IMR-90 (cell line): ENCODE results near the gene HPS4. TPM values are rescaled to one million over a fixed set of nuclear protein-coding genes. Genes with fewer than 3 reads are reported as not detected.

ENCODE experiments used
- ATAC-seq: fragments of 200-7000 bp; cut with Tn5 transposase; 2 replicates; pipeline ENCODE4 v1.9.1; 2020; ENCODE audit warnings: low read depth, mild to moderate bottlenecking, moderate library complexity
- BruUV-seq: library from RNA; stranded (reverse); fragments of 400-500 nt; replicated peaks from 2 replicates; lab custom pipeline; 2021; lab: Mats Ljungman, UMichigan
- CTCF ChIA-PET: fragments of 300-600 bp; formaldehyde crosslinking; extraction: SDS; loops from one replicate; lab custom pipeline; 2021; ENCODE audit warnings: antibody characterized with exemption; lab: Yijun Ruan, JAX
- POLR2A ChIA-PET: fragments of 300-600 bp; sonication (Branson Sonifier 250); formaldehyde crosslinking; loops from one replicate; lab custom pipeline; 2022; ENCODE audit warnings: antibody characterized with exemption; ENCODE audit not compliant: unreplicated experiment; lab: Charles Lee
- DNase-seq: peaks from one replicate; pipeline ENCODE4 v3.0.0; 2013
- H2AFZ ChIP-seq: replicated peaks from 2 replicates; pipeline ENCODE3; 2013; ENCODE audit warnings: low read length, mild to moderate bottlenecking; ENCODE audit not compliant: poor library complexity
- H2AK5ac ChIP-seq: 2 replicates; pipeline ENCODE4 v1.6.1; 2013; ENCODE audit warnings: low read depth, low read length, inconsistent platforms
- H2AK9ac ChIP-seq: replicated peaks from 2 replicates; pipeline ENCODE3; 2013; ENCODE audit warnings: mild to moderate bottlenecking, low read depth, low read length, moderate library complexity; ENCODE audit not compliant: poor library complexity
- H2BK120ac ChIP-seq: 2 replicates; pipeline ENCODE4 v1.6.1; 2013; ENCODE audit warnings: low read depth, low read length, inconsistent platforms
- H2BK15ac ChIP-seq: 3 replicates; pipeline ENCODE4 v1.6.1; 2013; ENCODE audit warnings: low read depth, low read length, inconsistent platforms
- H2BK20ac ChIP-seq: 2 replicates; pipeline ENCODE4 v1.6.1; 2013; ENCODE audit warnings: low read depth, mild to moderate bottlenecking, inconsistent platforms, low read length, moderate library complexity
- H2BK5ac ChIP-seq: 2 replicates; pipeline ENCODE4 v1.6.1; 2013; ENCODE audit warnings: mild to moderate bottlenecking, low read depth, low read length, inconsistent platforms; ENCODE audit not compliant: poor library complexity, severe bottlenecking
- H3K14ac ChIP-seq: replicated peaks from 2 replicates; pipeline ENCODE4 v1.6.1; 2013; ENCODE audit warnings: low read depth, low read length, inconsistent platforms
- H3K18ac ChIP-seq: 2 replicates; pipeline ENCODE4 v1.6.1; 2013; ENCODE audit warnings: low read depth, low read length, control low read depth
- H3K23ac ChIP-seq: 2 replicates; pipeline ENCODE4 v1.6.1; 2013; ENCODE audit warnings: low read depth, low read length, inconsistent platforms
- H3K27ac ChIP-seq: 2 replicates; pipeline ENCODE4 v1.5.1; 2013; ENCODE audit warnings: mild to moderate bottlenecking, control low read depth, low read length; ENCODE audit not compliant: insufficient read depth
- H3K27me3 ChIP-seq: 2 replicates; pipeline ENCODE4 v1.6.1; 2013; ENCODE audit warnings: low read length; ENCODE audit not compliant: control insufficient read depth, insufficient read depth
- H3K36me3 ChIP-seq: 2 replicates; pipeline ENCODE4 v1.6.1; 2013; ENCODE audit warnings: low read length, mixed read lengths; ENCODE audit not compliant: control insufficient read depth, insufficient read depth
- H3K4ac ChIP-seq: 2 replicates; pipeline ENCODE4 v1.6.1; 2013; ENCODE audit warnings: low read depth, low read length, inconsistent platforms
- H3K4me1 ChIP-seq: 2 replicates; pipeline ENCODE4 v1.6.1; 2013; ENCODE audit warnings: low read length, mixed read lengths; ENCODE audit not compliant: control insufficient read depth, insufficient read depth
- H3K4me2 ChIP-seq: 2 replicates; pipeline ENCODE4 v1.6.1; 2013; ENCODE audit warnings: low read depth, mild to moderate bottlenecking, control low read depth, low read length, moderate library complexity
- H3K4me3 ChIP-seq: 2 replicates; pipeline ENCODE4 v1.5.1; 2013; ENCODE audit warnings: low read depth, mild to moderate bottlenecking, control low read depth, low read length, moderate library complexity; ENCODE audit not compliant: insufficient read depth
- H3K56ac ChIP-seq: 2 replicates; pipeline ENCODE4 v1.6.1; 2013; ENCODE audit warnings: low read length, inconsistent platforms; ENCODE audit not compliant: insufficient read depth; ENCODE audit errors: extremely low read depth
- H3K79me1 ChIP-seq, 2 experiments: 2 replicates each; pipeline ENCODE4 v1.6.1; 2013; ENCODE audit warnings: low read length in 2 of 2, inconsistent platforms in 1 of 2, low read depth in 1 of 2
- H3K9ac ChIP-seq: 2 replicates; pipeline ENCODE4 v1.6.1; 2013; ENCODE audit warnings: low read depth, low read length, control low read depth
- H3K9me1 ChIP-seq: 2 replicates; pipeline ENCODE4 v1.6.1; 2013; ENCODE audit warnings: low read length, inconsistent platforms; ENCODE audit not compliant: insufficient read depth
- H3K9me3 ChIP-seq: 2 replicates; pipeline ENCODE4 v1.6.1; 2013; ENCODE audit warnings: low read length; ENCODE audit not compliant: control insufficient read depth, insufficient read depth
- H4K20me1 ChIP-seq: 2 replicates; pipeline ENCODE4 v1.6.1; 2013; ENCODE audit warnings: low read length, inconsistent platforms; ENCODE audit not compliant: insufficient read depth
- H4K5ac ChIP-seq: 2 replicates; pipeline ENCODE4 v1.6.1; 2013; ENCODE audit warnings: mild to moderate bottlenecking, low read depth, low read length, control low read depth
- H4K8ac ChIP-seq, 2 experiments: 2 replicates each; pipeline ENCODE4 v1.6.1; 2013; ENCODE audit warnings: low read depth in 2 of 2, low read length in 2 of 2, control low read depth in 1 of 2, inconsistent platforms in 1 of 2
- H4K91ac ChIP-seq: 2 replicates; pipeline ENCODE4 v1.6.1; 2013; ENCODE audit warnings: low read depth, low read length, inconsistent platforms; ENCODE audit not compliant: insufficient read depth
- BHLHE40 ChIP-seq: fragments of 150-350 bp; IDR thresholded peaks from 2 replicates; pipeline ENCODE4 v1.6.1; 2016; ENCODE audit warnings: mild to moderate bottlenecking, low read depth, low read length
- CEBPB ChIP-seq: IDR thresholded peaks from 2 replicates; pipeline ENCODE4 v1.6.1; 2012; ENCODE audit warnings: low read depth, low read length, improper control_type of control experiment
- CHD1 ChIP-seq: IDR thresholded peaks from 2 replicates; pipeline ENCODE4 v1.6.1; 2012; ENCODE audit warnings: low read depth, low read length, improper control_type of control experiment
- FOS ChIP-seq: fragments of 150-350 bp; IDR thresholded peaks from 2 replicates; pipeline ENCODE4 v1.6.1; 2016; ENCODE audit warnings: low read depth, low read length
- MAFK ChIP-seq: IDR thresholded peaks from 2 replicates; pipeline ENCODE4 v1.6.1; 2012; ENCODE audit warnings: low read depth, low read length, improper control_type of control experiment
- MAZ ChIP-seq: IDR thresholded peaks from 2 replicates; pipeline ENCODE4 v1.6.1; 2012; ENCODE audit warnings: low read depth, mild to moderate bottlenecking, low read length, improper control_type of control experiment, moderate library complexity, borderline replicate concordance
- MXI1 ChIP-seq: IDR thresholded peaks from 2 replicates; pipeline ENCODE4 v1.6.1; 2012; ENCODE audit warnings: low read depth, mild to moderate bottlenecking, low read length, moderate library complexity, borderline replicate concordance
- NFE2L2 ChIP-seq: fragments of 150-350 bp; IDR thresholded peaks from 2 replicates; pipeline ENCODE4 v1.6.1; 2016; ENCODE audit warnings: low read depth, mild to moderate bottlenecking, low read length
- POLR2A ChIP-seq: IDR thresholded peaks from 2 replicates; pipeline ENCODE4 v1.6.1; 2012; ENCODE audit warnings: mild to moderate bottlenecking, low read depth, low read length
- RAD21 ChIP-seq: IDR thresholded peaks from 2 replicates; pipeline ENCODE4 v1.6.1; 2012; ENCODE audit warnings: low read length, improper control_type of control experiment
- RCOR1 ChIP-seq: IDR thresholded peaks from 2 replicates; pipeline ENCODE4 v1.6.1; 2012; ENCODE audit warnings: mild to moderate bottlenecking, low read length, improper control_type of control experiment; ENCODE audit not compliant: insufficient replicate concordance
- RFX5 ChIP-seq: IDR thresholded peaks from 2 replicates; pipeline ENCODE4 v1.8.0; 2012; ENCODE audit warnings: low read depth, mild to moderate bottlenecking, low read length, moderate library complexity
- SMC3 ChIP-seq: fragments of 150-350 bp; IDR thresholded peaks from 2 replicates; pipeline ENCODE4 v1.6.1; 2016; ENCODE audit warnings: low read depth, mild to moderate bottlenecking, antibody characterized with exemption, low read length, moderate library complexity
- WGBS, 2 experiments: methylation state at CpG; one replicate each; pipeline versions ENCODE4 v1.1.5 to v1.1.7; 2013; ENCODE audit warnings: missing lambda C conversion rate in 2 of 2; ENCODE audit not compliant: insufficient read length in 1 of 2; ENCODE audit errors: extremely low coverage in 2 of 2; 5-methylcytosine and 5-hydroxymethylcytosine counted together
- dilution Hi-C: fragments of 300-500 bp; cut with HindIII; formaldehyde crosslinking; loops from one replicate; pipeline ENCODE4 v1.14.3; 2018; ENCODE audit warnings: low sequenced_read_pairs; ENCODE audit not compliant: unreplicated experiment
- in situ Hi-C: fragments of 300-500 bp; cut with MboI; formaldehyde crosslinking; loops from 3 replicates; pipeline ENCODE4 v1.14.3; 2019; ENCODE audit warnings: low sequenced_read_pairs, inconsistent platforms, mixed read lengths
- intact Hi-C: fragments of 100-400 bp; cut with micrococcal nuclease; formaldehyde crosslinking; loops from 2 replicates; pipeline ENCODE4 v1.10.0; 2022
- polyA plus RNA-seq, 3 experiments: library from polyadenylated mRNA; depleted of rRNA; stranded (reverse); fragments of >200 nt; gene quantifications; 2 replicates each; pipeline ENCODE4 v1.2.3, GENCODE V29; 2012; ENCODE audit warnings: low replicate concordance in 1 of 3
- total RNA-seq: library from RNA; depleted of rRNA; stranded (reverse); fragments of >200 nt; gene quantifications from 2 replicates; pipeline ENCODE4 v1.2.3, GENCODE V29; 2012
- TF ChIP-seq, protein P1 (sequence below): fragments of 150-350 bp; IDR thresholded peaks from 2 replicates; pipeline ENCODE4 v1.6.1; 2016; ENCODE audit warnings: low read depth, mild to moderate bottlenecking, low read length, moderate library complexity, borderline replicate concordance
- TF ChIP-seq, protein P2 (sequence below): conservative IDR thresholded peaks from 2 replicates; pipeline ENCODE4 v1.5.1; 2012; ENCODE audit warnings: mild to moderate bottlenecking, low read depth, low read length, improper control_type of control experiment
- TF ChIP-seq, protein P3 (sequence below): fragments of 150-350 bp; IDR thresholded peaks from 2 replicates; pipeline ENCODE4 v1.6.1; 2017; ENCODE audit warnings: mild to moderate bottlenecking, antibody characterized with exemption, low read length, low read depth

Gene HPS4
- total and polyA plus RNA-seq, 2 of the 4 experiments (the other 2 are of a cell fraction) = 15.8 to 19.0 TPM

DNA sequence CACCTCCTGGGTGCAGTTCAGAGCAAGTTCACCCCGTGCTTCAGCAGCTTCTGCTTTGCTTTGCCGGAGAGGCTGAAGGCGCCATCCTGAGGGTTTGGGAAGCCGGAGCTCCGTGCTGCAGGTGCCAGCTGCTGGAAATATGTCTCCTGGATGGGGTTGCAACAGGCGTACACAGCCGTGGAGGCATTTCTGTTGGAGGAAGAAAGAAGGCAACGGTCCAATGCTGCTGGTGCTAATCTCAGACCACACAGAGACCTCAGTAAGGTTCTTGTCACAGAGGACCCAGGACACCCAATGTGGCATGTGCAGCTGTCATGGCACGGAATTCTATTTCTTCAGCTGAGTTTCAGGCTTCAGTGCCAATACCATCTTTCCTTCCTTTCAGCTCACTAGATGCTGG lies 30.4 kb downstream of the HPS4 start:
- Histone ChIP-seq H2AFZ (no peak overlapping the region), H2BK120ac (no peak overlapping the region), H3K4me3 (no peak overlapping the region), H2AK9ac (no peak overlapping the region), H3K9me1 (no peaks in the 10 kb centered on the region), H3K9me3 (no peaks in the 10 kb centered on the region), H3K4me2 (no peak overlapping the region), H3K27me3 (no peaks in the 10 kb centered on the region), H2BK15ac (no peak overlapping the region), H3K56ac (no peak overlapping the region), H2BK5ac (no peak overlapping the region), H3K9ac (no peak overlapping the region), H4K91ac (no peak overlapping the region), H3K23ac (no peak overlapping the region), H4K5ac (no peak overlapping the region), H2BK20ac (no peak overlapping the region), H3K4me1 (no peaks in the 10 kb centered on the region), H3K18ac (no peak overlapping the region), H3K14ac (no peak overlapping the region), H3K4ac (no peak overlapping the region), H2AK5ac (no peak overlapping the region), H3K79me1 (peaks cover 0 to 4% of the 10 kb centered on the region in 2 experiments; a peak in 2 of 4 replicates), H4K8ac (no peak overlapping the region), H3K36me3 (peaks cover 36% of the 10 kb centered on the region), H4K20me1 (no peaks in the 10 kb centered on the region), H3K27ac (no peak overlapping the region)
- no peak for TF ChIP-seq MAFK
- no peak for TF ChIP-seq RFX5
- no peak for TF ChIP-seq MXI1
- no peak for TF ChIP-seq CEBPB
- no peak for TF ChIP-seq MAZ
- TF ChIP-seq, protein P1, sequence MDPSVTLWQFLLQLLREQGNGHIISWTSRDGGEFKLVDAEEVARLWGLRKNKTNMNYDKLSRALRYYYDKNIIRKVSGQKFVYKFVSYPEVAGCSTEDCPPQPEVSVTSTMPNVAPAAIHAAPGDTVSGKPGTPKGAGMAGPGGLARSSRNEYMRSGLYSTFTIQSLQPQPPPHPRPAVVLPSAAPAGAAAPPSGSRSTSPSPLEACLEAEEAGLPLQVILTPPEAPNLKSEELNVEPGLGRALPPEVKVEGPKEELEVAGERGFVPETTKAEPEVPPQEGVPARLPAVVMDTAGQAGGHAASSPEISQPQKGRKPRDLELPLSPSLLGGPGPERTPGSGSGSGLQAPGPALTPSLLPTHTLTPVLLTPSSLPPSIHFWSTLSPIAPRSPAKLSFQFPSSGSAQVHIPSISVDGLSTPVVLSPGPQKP = no peak
- TF ChIP-seq, protein P2, sequence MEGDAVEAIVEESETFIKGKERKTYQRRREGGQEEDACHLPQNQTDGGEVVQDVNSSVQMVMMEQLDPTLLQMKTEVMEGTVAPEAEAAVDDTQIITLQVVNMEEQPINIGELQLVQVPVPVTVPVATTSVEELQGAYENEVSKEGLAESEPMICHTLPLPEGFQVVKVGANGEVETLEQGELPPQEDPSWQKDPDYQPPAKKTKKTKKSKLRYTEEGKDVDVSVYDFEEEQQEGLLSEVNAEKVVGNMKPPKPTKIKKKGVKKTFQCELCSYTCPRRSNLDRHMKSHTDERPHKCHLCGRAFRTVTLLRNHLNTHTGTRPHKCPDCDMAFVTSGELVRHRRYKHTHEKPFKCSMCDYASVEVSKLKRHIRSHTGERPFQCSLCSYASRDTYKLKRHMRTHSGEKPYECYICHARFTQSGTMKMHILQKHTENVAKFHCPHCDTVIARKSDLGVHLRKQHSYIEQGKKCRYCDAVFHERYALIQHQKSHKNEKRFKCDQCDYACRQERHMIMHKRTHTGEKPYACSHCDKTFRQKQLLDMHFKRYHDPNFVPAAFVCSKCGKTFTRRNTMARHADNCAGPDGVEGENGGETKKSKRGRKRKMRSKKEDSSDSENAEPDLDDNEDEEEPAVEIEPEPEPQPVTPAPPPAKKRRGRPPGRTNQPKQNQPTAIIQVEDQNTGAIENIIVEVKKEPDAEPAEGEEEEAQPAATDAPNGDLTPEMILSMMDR = no peak
- TF ChIP-seq, protein P3, sequence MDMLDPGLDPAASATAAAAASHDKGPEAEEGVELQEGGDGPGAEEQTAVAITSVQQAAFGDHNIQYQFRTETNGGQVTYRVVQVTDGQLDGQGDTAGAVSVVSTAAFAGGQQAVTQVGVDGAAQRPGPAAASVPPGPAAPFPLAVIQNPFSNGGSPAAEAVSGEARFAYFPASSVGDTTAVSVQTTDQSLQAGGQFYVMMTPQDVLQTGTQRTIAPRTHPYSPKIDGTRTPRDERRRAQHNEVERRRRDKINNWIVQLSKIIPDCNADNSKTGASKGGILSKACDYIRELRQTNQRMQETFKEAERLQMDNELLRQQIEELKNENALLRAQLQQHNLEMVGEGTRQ = no peak
- TF ChIP-seq NFE2L2 = no peak
- TF ChIP-seq SMC3 = no peak
- TF ChIP-seq CHD1 = no peak
- TF ChIP-seq POLR2A = no peak
- TF ChIP-seq FOS = no peak
- no peak for TF ChIP-seq RCOR1
- TF ChIP-seq RAD21 = no peak
- no peak for TF ChIP-seq BHLHE40
- DNase-seq (no peak), ATAC-seq (no peak)
- CTCF ChIA-PET = no interaction called here
- in situ Hi-C loops = no loop called here
- POLR2A ChIA-PET = no interaction called here
- BruUV-seq = no TSS peak
- intact Hi-C loops = no loop called here
- dilution Hi-C loops = no loop called here
- 83% methylated on average over 1 of the region's 9 CpGs; no CpG with 5 or more reads in 1 of the 2 experiments for WGBS, 2 experiments
